T-helper 17 cell (primary cell): ENCODE data around the gene SUSD5. TPM values are rescaled to one million over a fixed set of nuclear protein-coding genes. Genes with fewer than 3 reads are reported as not detected.

Source experiments
- ATAC-seq: fragments of 150-1000 bp; cut with Tn5 transposase; 2 replicates; pipeline ENCODE4 v1.10.0; 2021; ENCODE audit warnings: mild to moderate bottlenecking, moderate library complexity
- DNase-seq, 3 donors: peaks; one replicate each; pipeline versions ENCODE4 v3.0.0 to v3.0.0-alpha.2; 2020 to 2021
- H3K9me3 ChIP-seq: one replicate; pipeline ENCODE4 v1.7.0; 2013; ENCODE audit warnings: low read length, mild to moderate bottlenecking; ENCODE audit not compliant: control insufficient read depth, poor library complexity, severe bottlenecking
- H3K27ac Mint-ChIP-seq: one replicate; pipeline ENCODE4 v1.8.0; 2022; ENCODE audit warnings: mild to moderate bottlenecking, moderate library complexity, mixed read lengths
- H3K27me3 Mint-ChIP-seq: one replicate; pipeline ENCODE4 v1.8.0; 2022; ENCODE audit warnings: mixed read lengths
- H3K36me3 Mint-ChIP-seq: one replicate; pipeline ENCODE4 v1.8.0; 2022; ENCODE audit warnings: low read depth, mixed read lengths
- H3K4me1 Mint-ChIP-seq: one replicate; pipeline ENCODE4 v1.8.0; 2022; ENCODE audit warnings: mild to moderate bottlenecking, mixed read lengths
- H3K4me3 Mint-ChIP-seq: one replicate; pipeline ENCODE4 v1.8.0; 2022; ENCODE audit warnings: mild to moderate bottlenecking, moderate library complexity, mixed read lengths
- total RNA-seq, 4 donors: library from RNA in 2 of 4; stranded (reverse) in 2 of 4; gene quantifications; one replicate each; pipeline ENCODE4 v1.2.3 and lab custom pipeline; 2022 to 2026

The SUSD5 gene
- total RNA-seq, 2 donors from 2014 or later = not detected

DNA sequence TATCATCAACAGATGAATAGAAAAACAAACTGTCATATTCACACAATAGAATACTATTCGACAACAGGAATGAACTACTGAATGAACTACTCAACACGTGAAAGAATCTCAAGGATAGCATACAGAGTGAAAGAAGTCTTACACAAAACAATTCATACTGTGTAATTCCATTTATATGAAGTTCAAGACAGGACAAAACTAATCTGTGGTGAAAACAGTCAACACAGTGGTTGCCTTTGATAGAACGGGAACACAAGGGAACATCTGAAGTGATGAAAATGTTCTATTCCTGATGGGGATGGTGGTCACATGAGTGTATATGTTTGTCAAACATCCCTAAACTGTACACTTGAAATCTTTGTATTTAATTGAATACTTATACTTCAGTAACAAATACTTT lies 2.6 kb upstream of the SUSD5 start:
- no peak overlapping the region for H3K4me3 Mint-ChIP-seq
- peaks cover 53% of the 10 kb centered on the region for H3K27me3 Mint-ChIP-seq
- no peak overlapping the region for H3K27ac Mint-ChIP-seq
- peaks cover 4% of the 10 kb centered on the region for H3K36me3 Mint-ChIP-seq
- peaks cover 9% of the 10 kb centered on the region for H3K4me1 Mint-ChIP-seq
- no peak for DNase-seq
- H3K9me3 ChIP-seq = no peaks in the 10 kb centered on the region
- no peak for ATAC-seq

- Mint-ChIP-seq H3K4me3 (peak overlapping the region; percentile 59), H3K4me1 (peaks cover 9% of the 10 kb centered on the region), H3K36me3 (peaks cover 6% of the 10 kb centered on the region), H3K27ac (no peak overlapping the region), H3K27me3 (peaks cover 70% of the 10 kb centered on the region)
- no peak for ATAC-seq
- no peak for DNase-seq
- no peaks in the 10 kb centered on the region for H3K9me3 ChIP-seq
Measured at GRCh38 chr3:33219175-33219487, 521 bp upstream of the SUSD5 start.

- peaks cover 6% of the 10 kb centered on the region for H3K36me3 Mint-ChIP-seq
- H3K27ac Mint-ChIP-seq = no peak overlapping the region
- DNase-seq (no peak), ATAC-seq (no peak)
- no peaks in the 10 kb centered on the region for H3K9me3 ChIP-seq
- peak overlapping the region; percentile 56 for H3K4me3 Mint-ChIP-seq
- H3K4me1 Mint-ChIP-seq = peaks cover 9% of the 10 kb centered on the region
- peaks cover 66% of the 10 kb centered on the region for H3K27me3 Mint-ChIP-seq
Measured at GRCh38 chr3:33217866-33218445, 654 bp downstream of the SUSD5 start.

GRCh38 chr3:33215739-33216138 lies 2.9 kb downstream of the SUSD5 start:
- Mint-ChIP-seq H3K27ac (no peak overlapping the region), H3K36me3 (peaks cover 6% of the 10 kb centered on the region), H3K4me3 (no peak overlapping the region), H3K4me1 (peaks cover 9% of the 10 kb centered on the region), H3K27me3 (peaks cover 59% of the 10 kb centered on the region)
- DNase-seq (no peak), ATAC-seq (no peak)
- H3K9me3 ChIP-seq = no peaks in the 10 kb centered on the region

GRCh38 chr3:33212406-33212805 lies 6.2 kb downstream of the SUSD5 start:
- no peaks in the 10 kb centered on the region for H3K4me1 Mint-ChIP-seq
- DNase-seq (no peak), ATAC-seq (no peak)
- H3K4me3 Mint-ChIP-seq = no peak overlapping the region
- peaks cover 3% of the 10 kb centered on the region for H3K36me3 Mint-ChIP-seq
- H3K9me3 ChIP-seq = no peaks in the 10 kb centered on the region
- H3K27me3 Mint-ChIP-seq = peaks cover 44% of the 10 kb centered on the region
- no peak overlapping the region for H3K27ac Mint-ChIP-seq

GRCh38 chr3:33211444-33211843 lies 7.2 kb downstream of the SUSD5 start:
- Mint-ChIP-seq H3K4me1 (no peaks in the 10 kb centered on the region), H3K27ac (no peak overlapping the region), H3K36me3 (peaks cover 3% of the 10 kb centered on the region), H3K4me3 (no peak overlapping the region), H3K27me3 (peaks cover 40% of the 10 kb centered on the region)
- no peaks in the 10 kb centered on the region for H3K9me3 ChIP-seq
- DNase-seq = no peak
- no peak for ATAC-seq

- no peak for DNase-seq
- H3K9me3 ChIP-seq = no peaks in the 10 kb centered on the region
- Mint-ChIP-seq H3K4me3 (no peak overlapping the region), H3K27me3 (peaks cover 20% of the 10 kb centered on the region), H3K36me3 (no peaks in the 10 kb centered on the region), H3K4me1 (no peaks in the 10 kb centered on the region), H3K27ac (no peak overlapping the region)
- ATAC-seq = no peak
Measured at GRCh38 chr3:33209357-33209756, 9.3 kb downstream of the SUSD5 start.

DNA sequence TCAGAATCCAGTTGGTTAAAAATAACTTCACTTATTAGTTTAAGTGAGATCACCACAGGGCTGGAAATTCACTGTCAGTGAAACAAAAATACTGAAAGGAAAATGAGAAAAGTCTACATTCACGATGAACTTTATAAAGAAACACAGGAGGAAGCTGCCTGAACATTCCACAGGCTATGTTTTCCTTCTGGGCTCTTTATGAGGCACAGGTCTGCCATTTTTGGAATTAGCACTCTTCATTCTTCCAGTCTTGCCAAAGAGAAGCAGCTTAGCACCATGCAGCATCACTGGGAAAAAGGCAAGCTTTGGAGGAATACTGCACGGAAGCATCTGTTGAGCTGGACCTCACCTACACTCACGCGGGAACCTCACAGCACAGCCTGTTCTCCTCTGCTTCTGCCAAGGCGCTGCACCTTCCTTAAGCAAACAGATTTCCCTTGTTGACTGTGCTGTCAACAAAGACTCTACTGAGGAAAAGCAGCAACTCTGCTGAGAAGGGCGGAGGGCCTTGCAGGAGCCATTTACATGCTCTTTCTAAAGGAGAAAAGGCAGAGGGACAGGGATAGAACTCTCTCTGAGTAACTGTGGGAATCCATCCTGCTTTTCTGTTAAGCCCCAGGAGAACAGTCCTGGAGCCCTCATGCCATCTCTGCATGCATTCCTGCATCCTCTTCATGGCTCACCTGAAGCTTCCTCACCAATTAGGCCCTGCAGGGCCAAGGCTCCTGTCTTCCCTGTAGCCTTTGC lies 15.7 kb downstream of the SUSD5 start:
- Mint-ChIP-seq H3K27ac (no peak overlapping the region), H3K4me1 (no peaks in the 10 kb centered on the region), H3K36me3 (peaks cover 2% of the 10 kb centered on the region), H3K27me3 (peaks cover 23% of the 10 kb centered on the region), H3K4me3 (no peak overlapping the region)
- DNase-seq (no peak), ATAC-seq (no peak)
- H3K9me3 ChIP-seq = no peaks in the 10 kb centered on the region

DNA sequence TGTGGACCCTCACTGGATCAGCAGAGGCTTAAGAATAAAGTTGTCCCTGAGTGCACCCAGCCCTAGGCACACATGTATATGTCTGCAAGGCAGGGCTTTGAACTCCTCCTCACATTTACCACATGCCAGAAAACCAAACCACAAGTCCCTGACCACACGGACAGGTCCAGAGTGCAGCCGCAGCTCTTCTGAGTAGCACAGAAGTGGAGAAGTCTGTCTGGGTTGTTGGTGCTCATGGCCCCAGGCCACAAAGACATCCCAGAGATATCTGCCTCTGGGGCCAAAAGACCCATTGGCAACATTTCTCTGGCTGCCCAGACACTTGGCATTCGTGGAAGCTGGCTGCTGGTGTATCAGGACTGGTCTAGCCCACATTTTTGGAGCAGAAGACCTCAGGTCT lies 17.4 kb downstream of the SUSD5 start:
- Mint-ChIP-seq H3K4me3 (no peak overlapping the region), H3K27me3 (peaks cover 14% of the 10 kb centered on the region), H3K27ac (no peak overlapping the region), H3K36me3 (peaks cover 2% of the 10 kb centered on the region), H3K4me1 (no peaks in the 10 kb centered on the region)
- H3K9me3 ChIP-seq = no peaks in the 10 kb centered on the region
- DNase-seq = no peak
- ATAC-seq = no peak

DNA sequence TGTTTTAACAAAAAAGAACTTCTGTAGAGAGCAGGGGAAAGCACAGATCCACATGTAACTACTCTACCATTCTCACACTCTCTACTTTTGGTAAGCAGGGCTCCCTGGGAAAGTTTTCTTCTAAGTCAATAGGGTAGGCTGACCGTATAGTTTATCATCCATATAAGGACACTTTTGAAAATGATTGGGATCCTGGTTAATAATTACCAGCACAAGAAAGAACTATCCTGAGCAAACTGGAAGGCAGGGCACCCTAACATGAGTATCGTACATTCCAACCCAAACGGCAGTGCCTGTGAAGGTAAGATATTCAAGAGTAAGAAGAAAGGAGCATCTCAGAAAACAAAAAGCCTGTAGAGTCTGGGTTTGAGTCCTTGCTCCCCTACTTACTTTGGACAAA lies 22.1 kb downstream of the SUSD5 start:
- peaks cover 14% of the 10 kb centered on the region for H3K27me3 Mint-ChIP-seq
- H3K36me3 Mint-ChIP-seq = no peaks in the 10 kb centered on the region
- DNase-seq = no peak
- H3K4me1 Mint-ChIP-seq = no peaks in the 10 kb centered on the region
- no peaks in the 10 kb centered on the region for H3K9me3 ChIP-seq
- H3K4me3 Mint-ChIP-seq = no peak overlapping the region
- H3K27ac Mint-ChIP-seq = no peak overlapping the region
- no peak for ATAC-seq

DNA sequence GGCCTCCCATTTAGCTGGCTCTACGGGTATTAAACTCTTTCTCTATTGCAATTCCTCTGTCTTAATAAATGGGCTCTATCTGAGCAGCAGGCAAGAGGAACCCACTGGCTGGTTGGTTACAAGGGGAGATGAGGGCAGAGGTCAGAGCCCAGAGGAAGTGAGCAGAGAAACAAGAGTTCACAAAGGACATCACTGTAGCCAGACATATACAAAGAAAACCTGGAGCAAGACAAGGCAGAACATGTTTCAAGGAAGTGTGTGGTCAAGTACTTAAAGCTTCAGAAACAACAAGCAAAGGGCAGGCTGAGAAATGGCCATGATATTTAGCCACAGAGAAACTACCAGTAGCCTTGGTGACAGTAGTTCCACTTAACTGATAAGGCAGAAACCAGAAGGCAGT lies 24.3 kb downstream of the SUSD5 start:
- DNase-seq (no peak), ATAC-seq (no peak)
- H3K27me3 Mint-ChIP-seq = peaks cover 14% of the 10 kb centered on the region
- H3K9me3 ChIP-seq = no peaks in the 10 kb centered on the region
- no peaks in the 10 kb centered on the region for H3K4me1 Mint-ChIP-seq
- H3K4me3 Mint-ChIP-seq = peak overlapping the region; percentile 2
- H3K27ac Mint-ChIP-seq = no peak overlapping the region
- no peaks in the 10 kb centered on the region for H3K36me3 Mint-ChIP-seq

GRCh38 chr3:33187368-33187634 lies 31.3 kb downstream of the SUSD5 start:
- DNase-seq (no peak), ATAC-seq (no peak)
- peaks cover 2% of the 10 kb centered on the region for H3K9me3 ChIP-seq
- H3K27ac Mint-ChIP-seq = no peak overlapping the region
- no peak overlapping the region for H3K4me3 Mint-ChIP-seq
- no peaks in the 10 kb centered on the region for H3K4me1 Mint-ChIP-seq
- peaks cover 28% of the 10 kb centered on the region for H3K27me3 Mint-ChIP-seq
- no peaks in the 10 kb centered on the region for H3K36me3 Mint-ChIP-seq

GRCh38 chr3:33186524-33187367 lies 31.9 kb downstream of the SUSD5 start:
- H3K9me3 ChIP-seq = peaks cover 2% of the 10 kb centered on the region
- ATAC-seq (no peak), DNase-seq (no peak)
- no peaks in the 10 kb centered on the region for H3K36me3 Mint-ChIP-seq
- no peaks in the 10 kb centered on the region for H3K4me1 Mint-ChIP-seq
- no peak overlapping the region for H3K4me3 Mint-ChIP-seq
- peaks cover 28% of the 10 kb centered on the region for H3K27me3 Mint-ChIP-seq
- H3K27ac Mint-ChIP-seq = no peak overlapping the region

- H3K4me1 Mint-ChIP-seq = no peaks in the 10 kb centered on the region
- ATAC-seq = no peak
- peaks cover 28% of the 10 kb centered on the region for H3K27me3 Mint-ChIP-seq
- H3K4me3 Mint-ChIP-seq = no peak overlapping the region
- no peaks in the 10 kb centered on the region for H3K36me3 Mint-ChIP-seq
- peaks cover 2% of the 10 kb centered on the region for H3K9me3 ChIP-seq
- no peak for DNase-seq
- no peak overlapping the region for H3K27ac Mint-ChIP-seq
Measured at GRCh38 chr3:33184863-33185262, 33.7 kb downstream of the SUSD5 start.
